ENCODE measurements around the gene FOXN3. TPM values are rescaled to one million over a fixed set of nuclear protein-coding genes. Genes with fewer than 3 reads are reported as not detected.
A peak's percentile ranks its signal among the peaks of the same experiment; 100 is the strongest.

Gene FOXN3
- total and polyA plus RNA-seq, 2 experiments from 2014 or later: 98.9 to 167 TPM

DNA sequence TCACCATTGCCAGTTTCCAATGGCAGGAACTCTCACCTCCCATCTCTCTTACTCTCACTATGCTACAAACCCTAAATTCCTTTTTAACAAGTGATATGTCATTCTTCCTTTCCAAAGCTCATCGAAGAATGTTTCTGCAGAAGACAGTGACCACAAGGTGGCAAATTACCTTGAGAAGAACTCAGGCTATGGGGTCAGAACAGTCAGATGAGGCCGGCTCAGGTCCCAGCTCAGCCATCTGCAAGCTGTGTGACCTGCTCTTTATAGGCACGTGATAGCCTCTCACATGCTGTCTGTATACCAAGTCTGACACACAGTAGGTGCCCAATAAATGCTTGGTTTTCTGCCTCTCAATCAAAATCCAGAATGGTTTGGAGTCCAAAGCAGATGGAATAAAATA lies 80.7 kb downstream of the FOXN3 start (continued):
- no peak for TF ChIP-seq EZH2phosphoT487 (IDR thresholded peaks at IDR 0.05; ENCODE audit: unreplicated experiment)

DNA sequence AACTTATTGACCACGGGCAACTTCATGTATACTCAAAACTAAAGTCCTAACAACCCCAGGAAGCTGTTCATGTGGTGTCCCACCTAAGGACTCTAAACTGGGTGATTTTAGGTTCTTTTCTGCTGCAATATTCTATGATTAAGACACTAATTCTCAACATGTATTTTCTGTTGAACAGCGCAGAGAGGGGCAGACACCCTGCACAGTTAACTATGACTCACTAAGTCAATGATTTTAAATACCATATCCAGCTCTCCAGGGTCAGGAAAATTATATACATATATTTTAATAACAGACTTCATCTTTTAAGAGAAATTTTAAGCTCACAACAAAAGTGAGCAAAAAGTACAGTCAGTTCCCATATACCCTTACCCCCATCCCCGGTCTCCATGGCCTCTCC lies 85.0 kb downstream of the FOXN3 start:
- Histone ChIP-seq H3K4me3 (no peak overlapping the region), H3K27ac (ENCODE audit: low read depth) (no peak overlapping the region), H3K4me2 (no peak overlapping the region), H4K20me1 (replicated peaks; ENCODE audit: insufficient read depth) (peaks cover 23% of the 10 kb centered on the region), H3K79me2 (replicated peaks; ENCODE audit: insufficient read depth) (peaks cover 99% of the 10 kb centered on the region), H3K36me3 (ENCODE audit: insufficient read depth) (peaks cover 4% of the 10 kb centered on the region; the same call in 1 of the 2 replicates), H3K9me2 (ENCODE audit: insufficient read depth) (no peaks in the 10 kb centered on the region), H3F3A (replicated peaks; ENCODE audit: low read depth) (no peaks in the 10 kb centered on the region), H2AFZ (no peak overlapping the region), H3K4me1 (ENCODE audit: insufficient read depth) (peaks cover 28% of the 10 kb centered on the region), H3K27me3 (ENCODE audit: insufficient read depth) (no peaks in the 10 kb centered on the region)
- Mint-ChIP-seq H3K36me3 (ENCODE audit: low read depth) (peaks cover 29% of the 10 kb centered on the region), H3K9me3 (no peaks in the 10 kb centered on the region), H3K4me1 (peaks cover 59% of the 10 kb centered on the region), H3K4me3 (no peak overlapping the region), H3K27me3 (ENCODE audit: insufficient read depth, low read depth, poor library complexity) (peaks cover 5% of the 10 kb centered on the region), H3K27ac (peak overlapping the region; percentile 71)
- no peak for DNase-seq (ENCODE audit: low spot score)
- ATAC-seq: no peak
- no peak for TF ChIP-seq POLR2AphosphoS5 (IDR thresholded peaks at IDR 0.05; ENCODE audit: low read depth)
- no peak for TF ChIP-seq STAT1 (IDR thresholded peaks at IDR 0.05; ENCODE audit: unreplicated experiment)
- TF ChIP-seq, protein P1, sequence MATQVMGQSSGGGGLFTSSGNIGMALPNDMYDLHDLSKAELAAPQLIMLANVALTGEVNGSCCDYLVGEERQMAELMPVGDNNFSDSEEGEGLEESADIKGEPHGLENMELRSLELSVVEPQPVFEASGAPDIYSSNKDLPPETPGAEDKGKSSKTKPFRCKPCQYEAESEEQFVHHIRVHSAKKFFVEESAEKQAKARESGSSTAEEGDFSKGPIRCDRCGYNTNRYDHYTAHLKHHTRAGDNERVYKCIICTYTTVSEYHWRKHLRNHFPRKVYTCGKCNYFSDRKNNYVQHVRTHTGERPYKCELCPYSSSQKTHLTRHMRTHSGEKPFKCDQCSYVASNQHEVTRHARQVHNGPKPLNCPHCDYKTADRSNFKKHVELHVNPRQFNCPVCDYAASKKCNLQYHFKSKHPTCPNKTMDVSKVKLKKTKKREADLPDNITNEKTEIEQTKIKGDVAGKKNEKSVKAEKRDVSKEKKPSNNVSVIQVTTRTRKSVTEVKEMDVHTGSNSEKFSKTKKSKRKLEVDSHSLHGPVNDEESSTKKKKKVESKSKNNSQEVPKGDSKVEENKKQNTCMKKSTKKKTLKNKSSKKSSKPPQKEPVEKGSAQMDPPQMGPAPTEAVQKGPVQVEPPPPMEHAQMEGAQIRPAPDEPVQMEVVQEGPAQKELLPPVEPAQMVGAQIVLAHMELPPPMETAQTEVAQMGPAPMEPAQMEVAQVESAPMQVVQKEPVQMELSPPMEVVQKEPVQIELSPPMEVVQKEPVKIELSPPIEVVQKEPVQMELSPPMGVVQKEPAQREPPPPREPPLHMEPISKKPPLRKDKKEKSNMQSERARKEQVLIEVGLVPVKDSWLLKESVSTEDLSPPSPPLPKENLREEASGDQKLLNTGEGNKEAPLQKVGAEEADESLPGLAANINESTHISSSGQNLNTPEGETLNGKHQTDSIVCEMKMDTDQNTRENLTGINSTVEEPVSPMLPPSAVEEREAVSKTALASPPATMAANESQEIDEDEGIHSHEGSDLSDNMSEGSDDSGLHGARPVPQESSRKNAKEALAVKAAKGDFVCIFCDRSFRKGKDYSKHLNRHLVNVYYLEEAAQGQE (IDR thresholded peaks at IDR 0.05; ENCODE audit: unreplicated experiment): no peak
- TF ChIP-seq EZH2phosphoT487 (IDR thresholded peaks at IDR 0.05; ENCODE audit: unreplicated experiment): no peak
- no peak for TF ChIP-seq EZH2 (IDR thresholded peaks at IDR 0.05; ENCODE audit: low read depth, unreplicated experiment)
- TF ChIP-seq, protein P2, sequence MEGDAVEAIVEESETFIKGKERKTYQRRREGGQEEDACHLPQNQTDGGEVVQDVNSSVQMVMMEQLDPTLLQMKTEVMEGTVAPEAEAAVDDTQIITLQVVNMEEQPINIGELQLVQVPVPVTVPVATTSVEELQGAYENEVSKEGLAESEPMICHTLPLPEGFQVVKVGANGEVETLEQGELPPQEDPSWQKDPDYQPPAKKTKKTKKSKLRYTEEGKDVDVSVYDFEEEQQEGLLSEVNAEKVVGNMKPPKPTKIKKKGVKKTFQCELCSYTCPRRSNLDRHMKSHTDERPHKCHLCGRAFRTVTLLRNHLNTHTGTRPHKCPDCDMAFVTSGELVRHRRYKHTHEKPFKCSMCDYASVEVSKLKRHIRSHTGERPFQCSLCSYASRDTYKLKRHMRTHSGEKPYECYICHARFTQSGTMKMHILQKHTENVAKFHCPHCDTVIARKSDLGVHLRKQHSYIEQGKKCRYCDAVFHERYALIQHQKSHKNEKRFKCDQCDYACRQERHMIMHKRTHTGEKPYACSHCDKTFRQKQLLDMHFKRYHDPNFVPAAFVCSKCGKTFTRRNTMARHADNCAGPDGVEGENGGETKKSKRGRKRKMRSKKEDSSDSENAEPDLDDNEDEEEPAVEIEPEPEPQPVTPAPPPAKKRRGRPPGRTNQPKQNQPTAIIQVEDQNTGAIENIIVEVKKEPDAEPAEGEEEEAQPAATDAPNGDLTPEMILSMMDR (conservative IDR thresholded peaks at IDR 0.05; ENCODE audit: low read depth in 2 of 2): no peak
- TF ChIP-seq, protein P3, sequence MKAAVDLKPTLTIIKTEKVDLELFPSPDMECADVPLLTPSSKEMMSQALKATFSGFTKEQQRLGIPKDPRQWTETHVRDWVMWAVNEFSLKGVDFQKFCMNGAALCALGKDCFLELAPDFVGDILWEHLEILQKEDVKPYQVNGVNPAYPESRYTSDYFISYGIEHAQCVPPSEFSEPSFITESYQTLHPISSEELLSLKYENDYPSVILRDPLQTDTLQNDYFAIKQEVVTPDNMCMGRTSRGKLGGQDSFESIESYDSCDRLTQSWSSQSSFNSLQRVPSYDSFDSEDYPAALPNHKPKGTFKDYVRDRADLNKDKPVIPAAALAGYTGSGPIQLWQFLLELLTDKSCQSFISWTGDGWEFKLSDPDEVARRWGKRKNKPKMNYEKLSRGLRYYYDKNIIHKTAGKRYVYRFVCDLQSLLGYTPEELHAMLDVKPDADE (IDR thresholded peaks at IDR 0.05): no peak
- no peak for TF ChIP-seq ZNF331 (CRISPR knock-in tag; IDR thresholded peaks at IDR 0.05; ENCODE audit: low read depth)
- TF ChIP-seq JUNB (IDR thresholded peaks at IDR 0.05; ENCODE audit: unreplicated experiment): no peak
- TF ChIP-seq NANOG (IDR thresholded peaks at IDR 0.05; ENCODE audit: borderline replicate concordance): no peak
- no peak for TF ChIP-seq ZNF114 (CRISPR knock-in tag; IDR thresholded peaks at IDR 0.05)
- TF ChIP-seq CREB1 (CRISPR knock-in tag; IDR thresholded peaks at IDR 0.05; ENCODE audit: low read depth): no peak

All from GM23338 (cell line).